Activated T-helper 2 cell treated with anti-CD3 and anti-CD28 coated beads, Interferon-gamma antibody, Interleukin-2, Interleukin-4, amounts not matched to agents 10 μg/mL and 5 μg/mL and 100 μg/mL, durations not matched to agents 14 hours and 24 hours and 36 hours (primary cell): Measurements from ENCODE around the gene PIP5K1B. TPM values are rescaled to one million over a fixed set of nuclear protein-coding genes. Genes with fewer than 3 reads are reported as not detected.

Experiments used
- DNase-seq: peaks from one replicate; pipeline ENCODE4 v3.0.0; 2021; ENCODE audit warnings: low spot score
- H3K27ac Mint-ChIP-seq: one replicate; pipeline ENCODE4 v1.8.0; 2021; ENCODE audit warnings: mixed read lengths
- H3K27me3 Mint-ChIP-seq: one replicate; pipeline ENCODE4 v1.8.0; 2021; ENCODE audit warnings: low read depth, mixed read lengths
- H3K36me3 Mint-ChIP-seq: one replicate; pipeline ENCODE4 v1.8.0; 2021; ENCODE audit warnings: low read depth, mixed read lengths
- H3K4me1 Mint-ChIP-seq: one replicate; pipeline ENCODE4 v1.8.0; 2021; ENCODE audit warnings: low read depth, mixed read lengths
- H3K4me3 Mint-ChIP-seq: one replicate; pipeline ENCODE4 v1.8.0; 2021; ENCODE audit warnings: low read depth, mild to moderate bottlenecking, moderate library complexity, mixed read lengths
- H3K9me3 Mint-ChIP-seq: one replicate; pipeline ENCODE4 v1.8.0; 2021; ENCODE audit warnings: mixed read lengths
- intact Hi-C: fragments of 100-400 bp; cut with micrococcal nuclease; formaldehyde crosslinking; loops from one replicate; pipeline ENCODE4 v1.15.1; 2023
- total RNA-seq: library from RNA; stranded (reverse); gene quantifications from 2 replicates; pipeline ENCODE4 v1.2.3, GENCODE V29; 2022

PIP5K1B gene
- total RNA-seq, 1 donor from 2014 or later = 76.2 TPM

GRCh38 chr9:68817079-68817875 lies 112.2 kb downstream of the PIP5K1B start:
- Mint-ChIP-seq H3K9me3 (no peaks in the 10 kb centered on the region), H3K27ac (no peak overlapping the region), H3K36me3 (peaks cover 38% of the 10 kb centered on the region), H3K4me1 (peaks cover 2% of the 10 kb centered on the region), H3K4me3 (no peak overlapping the region), H3K27me3 (peaks cover 2% of the 10 kb centered on the region)
- DNase-seq = no peak
- intact Hi-C loops = no loop called here

DNA sequence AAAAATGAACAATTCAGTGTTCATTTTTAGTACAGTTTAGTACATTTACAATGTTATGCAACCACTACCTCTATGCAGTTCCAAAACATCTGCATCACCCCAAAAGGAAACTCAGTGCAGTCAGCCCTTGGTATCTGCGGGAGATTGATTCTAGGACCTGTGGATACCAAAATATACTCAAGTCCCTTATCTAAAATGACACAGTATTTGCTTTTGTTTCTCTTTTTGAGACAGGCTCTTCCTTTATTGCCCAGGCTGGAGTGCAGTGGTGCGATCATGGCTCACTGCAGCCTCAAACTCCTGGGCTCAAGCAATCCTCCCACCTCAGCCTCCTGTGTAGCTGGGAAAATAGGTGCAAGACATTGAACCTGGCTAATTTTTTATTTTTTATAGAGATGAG lies 114.0 kb downstream of the PIP5K1B start:
- H3K36me3 Mint-ChIP-seq = peaks cover 40% of the 10 kb centered on the region
- intact Hi-C loops = no loop called here
- peaks cover 2% of the 10 kb centered on the region for H3K27me3 Mint-ChIP-seq
- no peak overlapping the region for H3K4me3 Mint-ChIP-seq
- H3K4me1 Mint-ChIP-seq = peaks cover 5% of the 10 kb centered on the region
- DNase-seq = no peak
- H3K9me3 Mint-ChIP-seq = no peaks in the 10 kb centered on the region
- H3K27ac Mint-ChIP-seq = no peak overlapping the region

GRCh38 chr9:68821911-68822310 lies 116.9 kb downstream of the PIP5K1B start:
- H3K27me3 Mint-ChIP-seq = peaks cover 2% of the 10 kb centered on the region
- intact Hi-C loops = no loop called here
- H3K9me3 Mint-ChIP-seq = no peaks in the 10 kb centered on the region
- H3K4me1 Mint-ChIP-seq = peaks cover 5% of the 10 kb centered on the region
- no peak overlapping the region for H3K4me3 Mint-ChIP-seq
- no peak for DNase-seq
- peaks cover 52% of the 10 kb centered on the region for H3K36me3 Mint-ChIP-seq
- H3K27ac Mint-ChIP-seq = no peak overlapping the region

- Mint-ChIP-seq H3K4me3 (no peak overlapping the region), H3K36me3 (peaks cover 50% of the 10 kb centered on the region)
Observed at GRCh38 chr9:68822596-68823165, 117.6 kb downstream of the PIP5K1B start.

DNA sequence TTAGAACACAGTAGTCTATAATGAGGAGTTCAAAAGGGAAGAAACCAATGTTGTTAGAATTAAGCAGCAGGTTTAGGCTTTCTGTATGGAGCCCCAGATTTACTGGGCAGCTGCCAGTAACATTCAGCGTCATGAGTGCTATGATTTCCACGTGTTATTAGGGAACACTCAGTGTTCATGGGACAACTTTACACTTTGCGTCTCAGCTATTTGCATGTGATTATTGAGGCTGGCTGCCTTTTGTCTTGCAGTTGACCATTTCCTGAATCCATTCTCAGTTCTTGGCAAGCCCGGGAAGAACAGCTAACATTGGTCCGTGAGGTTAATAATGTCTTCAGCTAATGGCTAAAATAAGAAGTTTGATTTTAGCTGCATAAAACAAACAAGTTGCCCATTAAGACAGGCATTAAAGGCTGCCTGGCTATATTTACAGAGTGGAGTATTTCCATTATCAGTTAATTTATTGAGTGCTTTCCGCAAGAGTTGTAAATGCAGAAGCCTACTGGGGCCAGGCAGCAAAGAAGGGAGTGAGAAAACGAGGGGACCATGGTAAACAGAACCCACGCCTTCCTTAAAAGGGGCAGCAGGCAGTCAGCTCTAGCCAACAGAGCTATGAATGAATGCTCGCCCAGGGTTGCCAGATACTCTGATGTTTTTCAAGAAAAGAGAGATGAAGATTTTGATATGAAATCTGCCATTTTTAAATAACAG lies 120.9 kb downstream of the PIP5K1B start:
- Mint-ChIP-seq H3K4me3 (no peak overlapping the region), H3K4me1 (peaks cover 5% of the 10 kb centered on the region), H3K36me3 (peaks cover 37% of the 10 kb centered on the region), H3K27ac (no peak overlapping the region), H3K27me3 (no peaks in the 10 kb centered on the region), H3K9me3 (no peaks in the 10 kb centered on the region)
- intact Hi-C loops = no loop called here
- no peak for DNase-seq

More at GRCh38 chr9:68822596-68823165, 117.6 kb downstream of the PIP5K1B start:
- peaks cover 2% of the 10 kb centered on the region for H3K27me3 Mint-ChIP-seq
- peaks cover 5% of the 10 kb centered on the region for H3K4me1 Mint-ChIP-seq
- no peak overlapping the region for H3K27ac Mint-ChIP-seq
- DNase-seq = no peak
- H3K9me3 Mint-ChIP-seq = no peaks in the 10 kb centered on the region
- intact Hi-C loops = no loop called here

GRCh38 chr9:68827837-68828744 lies 123.1 kb downstream of the PIP5K1B start:
- H3K4me3 Mint-ChIP-seq = no peak overlapping the region
- peaks cover 30% of the 10 kb centered on the region for H3K36me3 Mint-ChIP-seq
- H3K9me3 Mint-ChIP-seq = no peaks in the 10 kb centered on the region
- no peak overlapping the region for H3K27ac Mint-ChIP-seq
- H3K27me3 Mint-ChIP-seq = no peaks in the 10 kb centered on the region
- intact Hi-C loops = no loop called here
- DNase-seq = no peak
- peaks cover 3% of the 10 kb centered on the region for H3K4me1 Mint-ChIP-seq

DNA sequence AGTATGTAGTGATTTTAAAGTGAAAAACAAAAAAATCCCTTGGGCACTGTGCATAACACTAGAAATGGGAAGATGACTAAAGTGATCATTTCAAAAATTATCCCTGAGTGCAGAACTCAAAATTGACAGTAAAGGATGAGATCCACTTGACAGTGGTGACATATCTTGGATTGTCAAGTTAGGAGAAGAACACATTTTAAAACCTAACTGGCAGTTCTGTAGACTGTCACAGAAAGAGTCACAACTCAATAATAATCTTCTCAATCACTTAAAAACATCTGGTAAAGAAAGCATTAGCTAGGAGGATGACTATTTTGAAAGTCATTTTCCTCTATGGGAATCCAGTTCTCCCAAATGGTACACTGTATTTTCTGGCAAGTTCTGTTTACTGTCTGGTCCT lies 127.1 kb downstream of the PIP5K1B start:
- DNase-seq = no peak
- H3K27ac Mint-ChIP-seq = no peak overlapping the region
- H3K9me3 Mint-ChIP-seq = no peaks in the 10 kb centered on the region
- H3K36me3 Mint-ChIP-seq = peaks cover 13% of the 10 kb centered on the region
- intact Hi-C loops = no loop called here
- H3K4me3 Mint-ChIP-seq = no peak overlapping the region
- H3K4me1 Mint-ChIP-seq = no peaks in the 10 kb centered on the region
- no peaks in the 10 kb centered on the region for H3K27me3 Mint-ChIP-seq

DNA sequence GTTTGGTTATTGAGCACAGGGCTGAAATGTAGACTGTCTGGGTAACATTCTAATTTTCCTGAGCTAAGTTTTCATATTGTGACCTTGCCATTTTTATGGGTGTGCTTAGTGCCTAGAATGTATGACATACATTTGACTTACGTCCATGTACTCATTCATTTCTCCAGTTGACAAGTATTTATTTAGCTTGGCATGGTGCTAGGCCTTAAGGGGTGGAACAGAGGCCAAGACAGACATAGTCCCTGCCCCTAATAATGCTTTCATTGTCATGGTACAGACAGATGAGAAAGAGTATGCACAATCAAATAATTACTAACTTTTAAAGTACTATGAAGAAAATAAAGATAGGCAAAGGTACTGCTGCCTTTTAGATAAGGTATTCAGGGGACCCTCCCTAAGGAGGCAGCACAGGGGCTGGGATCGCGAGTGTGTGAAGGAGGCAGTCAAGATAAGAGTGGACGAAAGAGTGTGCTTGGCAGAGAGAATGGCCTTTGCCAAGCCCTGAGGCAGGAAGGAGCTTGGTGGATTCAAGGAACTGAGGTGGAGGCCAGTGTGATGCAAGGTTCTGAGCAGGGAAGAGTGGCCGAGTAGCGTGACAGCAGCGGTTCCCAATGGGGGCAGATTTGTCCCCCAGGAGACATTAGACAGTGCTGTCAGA lies 128.0 kb downstream of the PIP5K1B start:
- intact Hi-C loops = no loop called here
- Mint-ChIP-seq H3K36me3 (peaks cover 9% of the 10 kb centered on the region), H3K4me1 (no peaks in the 10 kb centered on the region), H3K27ac (no peak overlapping the region), H3K4me3 (no peak overlapping the region), H3K9me3 (no peaks in the 10 kb centered on the region), H3K27me3 (no peaks in the 10 kb centered on the region)
- DNase-seq = no peak

DNA sequence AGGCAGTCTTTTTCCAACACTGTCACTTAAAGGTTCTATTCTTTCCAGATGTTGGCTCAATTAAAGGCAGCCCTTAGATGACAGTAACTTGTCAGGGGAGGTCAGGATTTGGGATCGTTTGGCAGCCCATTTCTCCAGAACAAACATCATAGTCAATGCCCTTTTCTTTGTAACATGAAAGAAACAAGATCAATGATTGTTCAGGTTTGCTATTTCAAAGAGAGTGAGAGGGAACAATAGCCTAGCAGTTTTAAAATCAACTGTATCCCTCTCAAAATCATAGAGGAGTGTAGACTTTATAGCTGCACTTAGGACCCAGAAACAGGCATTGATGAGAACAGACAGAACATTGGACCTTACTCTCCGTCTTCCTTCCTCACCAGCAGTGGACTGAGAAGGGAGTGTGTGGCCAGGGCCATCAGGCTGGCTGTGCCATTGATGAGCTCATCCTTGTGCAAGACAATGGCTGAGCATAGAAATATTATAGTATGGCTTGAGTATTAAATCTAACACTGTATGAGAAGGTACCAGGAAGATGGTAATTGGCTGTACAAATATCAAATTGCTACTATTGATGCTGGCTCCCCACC lies 130.0 kb downstream of the PIP5K1B start:
- Mint-ChIP-seq H3K36me3 (peaks cover 15% of the 10 kb centered on the region), H3K27ac (no peak overlapping the region), H3K4me1 (peaks cover 2% of the 10 kb centered on the region), H3K4me3 (no peak overlapping the region), H3K27me3 (no peaks in the 10 kb centered on the region), H3K9me3 (no peaks in the 10 kb centered on the region)
- DNase-seq = no peak
- intact Hi-C loops = no loop called here

GRCh38 chr9:68836788-68837187 lies 131.7 kb downstream of the PIP5K1B start:
- Mint-ChIP-seq H3K4me3 (no peak overlapping the region), H3K27me3 (no peaks in the 10 kb centered on the region), H3K9me3 (no peaks in the 10 kb centered on the region), H3K27ac (no peak overlapping the region), H3K36me3 (peaks cover 30% of the 10 kb centered on the region), H3K4me1 (peaks cover 15% of the 10 kb centered on the region)
- intact Hi-C loops = no loop called here
- DNase-seq = no peak

- Mint-ChIP-seq H3K9me3 (no peaks in the 10 kb centered on the region), H3K4me3 (no peak overlapping the region), H3K27me3 (no peaks in the 10 kb centered on the region), H3K27ac (no peak overlapping the region), H3K36me3 (peaks cover 34% of the 10 kb centered on the region), H3K4me1 (peaks cover 20% of the 10 kb centered on the region)
- intact Hi-C loops = no loop called here
- no peak for DNase-seq
Observed at GRCh38 chr9:68838245-68838644, 133.2 kb downstream of the PIP5K1B start.
